Measurements from ENCODE around the gene ZNF211.

ZNF211 gene

GRCh38 chr19:57653689-57654088 lies 20.7 kb downstream of the ZNF211 start:
- FAIRE-seq (no peak), DNase-seq (ENCODE audit: insufficient read length, low spot score) (no peak)

- no peak for FAIRE-seq
Observed at GRCh38 chr19:57655443-57655842, 22.5 kb downstream of the ZNF211 start.

GRCh38 chr19:57656346-57656745 lies 23.4 kb downstream of the ZNF211 start:
- DNase-seq (ENCODE audit: insufficient read length, low spot score) (no peak), FAIRE-seq (no peak)

More at GRCh38 chr19:57655443-57655842, 22.5 kb downstream of the ZNF211 start:
- DNase-seq (ENCODE audit: insufficient read length, low spot score) = no peak

- DNase-seq (ENCODE audit: insufficient read length, low spot score) (peak; percentile 55), FAIRE-seq (peak; percentile 93)
Observed at GRCh38 chr19:57664269-57665127, 31.5 kb downstream of the ZNF211 start.

GRCh38 chr19:57665261-57665806 lies 32.4 kb downstream of the ZNF211 start:
- DNase-seq (ENCODE audit: insufficient read length, low spot score) = no peak
- no peak for FAIRE-seq

- FAIRE-seq = no peak
- DNase-seq (ENCODE audit: insufficient read length, low spot score) = no peak
Observed at GRCh38 chr19:57667228-57667627, 34.3 kb downstream of the ZNF211 start.

GRCh38 chr19:57668635-57669034 lies 35.7 kb downstream of the ZNF211 start, which contains the start of gene ZSCAN4:
TSS of gene ZSCAN4 (plus strand) at chr19:57668935. CDS start at chr19:57676146, 7,211 bp downstream.
- no peak for FAIRE-seq
- DNase-seq (ENCODE audit: insufficient read length, low spot score) = no peak

GRCh38 chr19:57671124-57671895 lies 38.3 kb downstream of the ZNF211 start:
- FAIRE-seq (no peak), DNase-seq (ENCODE audit: insufficient read length, low spot score) (no peak)

GRCh38 chr19:57672466-57672865 lies 39.5 kb downstream of the ZNF211 start:
- FAIRE-seq (no peak), DNase-seq (ENCODE audit: insufficient read length, low spot score) (no peak)

- FAIRE-seq = no peak
- no peak for DNase-seq (ENCODE audit: insufficient read length, low spot score)
Observed at GRCh38 chr19:57675881-57676280, 42.9 kb downstream of the ZNF211 start.

GRCh38 chr19:57682226-57682766 lies 49.3 kb downstream of the ZNF211 start:
- no peak for FAIRE-seq

GRCh38 chr19:57686727-57687126 lies 53.8 kb downstream of the ZNF211 start:
- FAIRE-seq (no peak), DNase-seq (ENCODE audit: insufficient read length, low spot score) (no peak)

More at GRCh38 chr19:57682226-57682766, 49.3 kb downstream of the ZNF211 start:
- DNase-seq (ENCODE audit: insufficient read length, low spot score) = peak; percentile 11

GRCh38 chr19:57687363-57688010 lies 54.5 kb downstream of the ZNF211 start:
- FAIRE-seq = no peak
- no peak for DNase-seq (ENCODE audit: insufficient read length, low spot score)

GRCh38 chr19:57688011-57688763 lies 55.2 kb downstream of the ZNF211 start:
- FAIRE-seq (no peak), DNase-seq (ENCODE audit: insufficient read length, low spot score) (no peak)

- FAIRE-seq (no peak), DNase-seq (ENCODE audit: insufficient read length, low spot score) (no peak)
Observed at GRCh38 chr19:57689750-57690149, 56.8 kb downstream of the ZNF211 start.

Data from HTR-8/SVneo (cell line).